ENCODE measurements around the gene REC114.

DNA sequence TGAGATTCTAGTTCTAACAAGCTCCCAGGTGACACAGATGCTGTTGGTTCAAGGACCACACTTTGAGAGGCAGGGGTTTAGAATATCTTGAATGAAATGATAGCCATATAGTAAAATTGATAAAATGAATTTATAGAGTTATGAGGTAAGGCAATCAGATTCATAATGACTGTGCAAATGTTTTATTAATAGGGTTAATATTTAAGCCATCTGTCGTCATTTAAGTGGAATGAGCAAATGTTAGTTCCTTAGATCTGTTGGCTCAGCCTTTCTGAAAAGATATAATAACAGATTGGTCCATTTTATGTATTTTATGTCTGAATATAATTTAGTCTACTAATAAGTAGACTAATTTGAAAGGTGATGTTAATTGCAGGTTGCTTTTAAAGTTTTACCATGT lies 12.9 kb downstream of the REC114 start:
- TF ChIP-seq POLR2A (IDR thresholded peaks at IDR 0.05; ENCODE audit: low read length) (no peak), GATA1 (IDR thresholded peaks at IDR 0.05; ENCODE audit: low read depth, low read length) (no peak)
